DOHH2 (cell line): Measurements from ENCODE around the gene EPHB2.

Experiments used
- H3F3A ChIP-seq: fragments of 200-600 bp; sonication (generic), shearing (Covaris generic); 2 replicates; pipeline ENCODE4 v1.6.0; 2016; ENCODE audit warnings: antibody characterized with exemption, mild to moderate bottlenecking; ENCODE audit not compliant: control insufficient read depth, insufficient read depth
- H3K27ac ChIP-seq: fragments of 200-600 bp; sonication (generic); 2 replicates; pipeline ENCODE4 v1.5.1; 2014; ENCODE audit warnings: low read depth, mild to moderate bottlenecking, low read length, moderate library complexity
- H3K27me3 ChIP-seq: fragments of 200-600 bp; sonication (generic); 2 replicates; pipeline ENCODE4 v1.6.1; 2014; ENCODE audit warnings: mild to moderate bottlenecking, low read length, mixed read lengths; ENCODE audit not compliant: control insufficient read depth
- H3K36me3 ChIP-seq: fragments of 200-600 bp; sonication (generic); 2 replicates; pipeline ENCODE4 v1.6.1; 2014; ENCODE audit warnings: mild to moderate bottlenecking, low read length, moderate library complexity, mixed read lengths; ENCODE audit not compliant: control insufficient read depth
- H3K4me1 ChIP-seq: fragments of 200-600 bp; sonication (generic); 2 replicates; pipeline ENCODE4 v1.6.1; 2014; ENCODE audit warnings: mild to moderate bottlenecking, low read length, mixed read lengths; ENCODE audit not compliant: control insufficient read depth
- H3K4me2 ChIP-seq: fragments of 200-600 bp; sonication (generic); 2 replicates; pipeline ENCODE4 v1.6.0; 2014; ENCODE audit warnings: mild to moderate bottlenecking, low read length, moderate library complexity
- H3K4me3 ChIP-seq: fragments of 200-600 bp; sonication (generic); 2 replicates; pipeline ENCODE4 v1.5.1; 2014; ENCODE audit warnings: mild to moderate bottlenecking, low read length, mixed read lengths
- H3K79me2 ChIP-seq: fragments of 200-600 bp; sonication (generic); 2 replicates; pipeline ENCODE4 v1.6.1; 2014; ENCODE audit warnings: mild to moderate bottlenecking, low read length, mixed read lengths; ENCODE audit not compliant: control insufficient read depth
- H3K9me2 ChIP-seq: fragments of 200-600 bp; sonication (generic); replicated peaks from 2 replicates; pipeline ENCODE4 v1.6.1; 2014; ENCODE audit warnings: mild to moderate bottlenecking, low read length, mixed read lengths; ENCODE audit not compliant: control insufficient read depth
- H3K9me3 ChIP-seq: fragments of 200-600 bp; sonication (generic); 2 replicates; pipeline ENCODE4 v1.6.1; 2014; ENCODE audit warnings: antibody characterized with exemption, low read length, mixed read lengths; ENCODE audit not compliant: control insufficient read depth, insufficient read depth
- H4K20me1 ChIP-seq: fragments of 200-600 bp; sonication (generic); 2 replicates; pipeline ENCODE4 v1.6.0; 2014; ENCODE audit warnings: low read depth, mild to moderate bottlenecking, antibody characterized with exemption, low read length, moderate library complexity; ENCODE audit not compliant: control insufficient read depth, insufficient read depth
- CTCF ChIP-seq: fragments of 200-600 bp; sonication (generic); IDR thresholded peaks from one replicate; pipeline ENCODE4 v1.5.1; 2014; ENCODE audit warnings: antibody characterized with exemption, mild to moderate bottlenecking, low read depth, low read length; ENCODE audit not compliant: poor library complexity, severe bottlenecking
- EZH2phosphoT487 ChIP-seq: fragments of 200-600 bp; sonication (generic); IDR thresholded peaks from 2 replicates; pipeline ENCODE4 v1.6.1; 2017; ENCODE audit warnings: borderline replicate concordance, mild to moderate bottlenecking, antibody characterized with exemption, low read length, moderate library complexity, mixed read lengths

The EPHB2 gene

GRCh38 chr1:22817462-22817861 lies 106.8 kb downstream of the EPHB2 start:
- H3K4me1 ChIP-seq, result no peaks in the 10 kb centered on the region
- no peak overlapping the region for H3K4me2 ChIP-seq
- H3K36me3 ChIP-seq, result no peaks in the 10 kb centered on the region
- no peak overlapping the region for H3K4me3 ChIP-seq
- H3K9me2 ChIP-seq, result no peaks in the 10 kb centered on the region
- no peaks in the 10 kb centered on the region for H4K20me1 ChIP-seq
- H3K27ac ChIP-seq, result no peak overlapping the region
- H3K9me3 ChIP-seq, result no peaks in the 10 kb centered on the region
- no peaks in the 10 kb centered on the region for H3F3A ChIP-seq
- TF ChIP-seq CTCF, result no peak
- no peak for TF ChIP-seq EZH2phosphoT487
- H3K79me2 ChIP-seq, result no peaks in the 10 kb centered on the region
- H3K27me3 ChIP-seq, result peaks cover 6% of the 10 kb centered on the region

- Histone ChIP-seq H3K4me1 (no peaks in the 10 kb centered on the region), H3K79me2 (no peaks in the 10 kb centered on the region), H3K36me3 (no peaks in the 10 kb centered on the region), H3K9me3 (no peaks in the 10 kb centered on the region), H4K20me1 (no peaks in the 10 kb centered on the region), H3F3A (no peaks in the 10 kb centered on the region), H3K9me2 (no peaks in the 10 kb centered on the region), H3K4me2 (no peak overlapping the region), H3K4me3 (no peak overlapping the region), H3K27me3 (peaks cover 6% of the 10 kb centered on the region), H3K27ac (no peak overlapping the region)
- no peak for TF ChIP-seq CTCF
Measured at GRCh38 chr1:22818061-22818770, 107.6 kb downstream of the EPHB2 start.

GRCh38 chr1:22819361-22819760 lies 108.7 kb downstream of the EPHB2 start:
- TF ChIP-seq EZH2phosphoT487, result no peak
- no peak for TF ChIP-seq CTCF
- no peaks in the 10 kb centered on the region for H3K36me3 ChIP-seq
- no peaks in the 10 kb centered on the region for H3F3A ChIP-seq
- H3K4me2 ChIP-seq, result no peak overlapping the region
- no peaks in the 10 kb centered on the region for H3K79me2 ChIP-seq
- H3K4me3 ChIP-seq, result no peak overlapping the region
- H3K4me1 ChIP-seq, result no peaks in the 10 kb centered on the region
- no peaks in the 10 kb centered on the region for H3K9me2 ChIP-seq
- H3K27me3 ChIP-seq, result peaks cover 6% of the 10 kb centered on the region
- no peaks in the 10 kb centered on the region for H4K20me1 ChIP-seq
- H3K27ac ChIP-seq, result no peak overlapping the region
- no peaks in the 10 kb centered on the region for H3K9me3 ChIP-seq
